Activated T-cell treated with anti-CD3 and anti-CD28 coated beads, Interleukin-2, amount 50 U/mL, for 24 hours (primary cell): Measurements from ENCODE around the gene FANCG.

Experiments used
- DNase-seq: peaks from one replicate; pipeline ENCODE4 v3.0.0-alpha.2; 2020
- H3K27ac Mint-ChIP-seq: 2 replicates; pipeline ENCODE4 v1.8.0; 2020; ENCODE audit warnings: mild to moderate bottlenecking, mixed read lengths
- H3K27me3 Mint-ChIP-seq: 2 replicates; pipeline ENCODE4 v1.8.0; 2020; ENCODE audit warnings: mixed read lengths
- H3K36me3 Mint-ChIP-seq: 2 replicates; pipeline ENCODE4 v1.8.0; 2020; ENCODE audit warnings: low read depth, mixed read lengths
- H3K4me1 Mint-ChIP-seq: 2 replicates; pipeline ENCODE4 v1.8.0; 2020; ENCODE audit warnings: low read depth, mixed read lengths
- H3K4me3 Mint-ChIP-seq: 2 replicates; pipeline ENCODE4 v1.8.0; 2020; ENCODE audit warnings: mild to moderate bottlenecking, moderate library complexity, mixed read lengths
- H3K9me3 Mint-ChIP-seq: 2 replicates; pipeline ENCODE4 v1.8.0; 2020; ENCODE audit warnings: mixed read lengths

Gene FANCG

DNA sequence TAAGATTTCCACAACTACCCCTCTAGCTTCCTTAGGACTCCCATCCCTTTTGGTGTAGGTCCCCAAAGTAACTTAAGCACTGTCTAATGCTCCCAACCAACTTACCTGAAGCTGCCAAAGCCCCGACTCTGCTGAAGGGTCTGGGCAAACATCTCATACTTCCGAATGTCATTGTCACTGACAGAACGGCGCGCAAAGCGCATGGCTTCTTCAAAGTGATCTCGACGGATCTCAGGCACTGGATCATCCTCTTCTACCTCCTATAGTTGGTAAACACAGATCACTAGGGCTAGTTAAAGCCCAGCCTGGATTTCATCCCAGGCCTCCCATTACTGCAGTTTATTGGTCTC is 22.5 kb downstream of the FANCG start:
- no peaks in the 10 kb centered on the region for H3K9me3 Mint-ChIP-seq
- H3K27me3 Mint-ChIP-seq = no peaks in the 10 kb centered on the region
- H3K27ac Mint-ChIP-seq = peak overlapping the region; percentile 51
- no peak for DNase-seq
- H3K4me1 Mint-ChIP-seq = no peaks in the 10 kb centered on the region
- no peak overlapping the region for H3K4me3 Mint-ChIP-seq
- H3K36me3 Mint-ChIP-seq = peaks cover 98% of the 10 kb centered on the region

GRCh38 chr9:35056571-35057270 is 23.0 kb downstream of the FANCG start:
- Mint-ChIP-seq H3K4me3 (no peak overlapping the region), H3K27me3 (no peaks in the 10 kb centered on the region), H3K9me3 (no peaks in the 10 kb centered on the region), H3K36me3 (peaks cover 97% of the 10 kb centered on the region), H3K27ac (peak overlapping the region; percentile 35), H3K4me1 (no peaks in the 10 kb centered on the region)
- no peak for DNase-seq

- DNase-seq = no peak
- H3K4me1 Mint-ChIP-seq = no peaks in the 10 kb centered on the region
- H3K4me3 Mint-ChIP-seq = no peak overlapping the region
- H3K36me3 Mint-ChIP-seq = peaks cover 96% of the 10 kb centered on the region
- no peaks in the 10 kb centered on the region for H3K27me3 Mint-ChIP-seq
- H3K9me3 Mint-ChIP-seq = no peaks in the 10 kb centered on the region
- no peak overlapping the region for H3K27ac Mint-ChIP-seq
Measured at GRCh38 chr9:35054871-35055644, 24.7 kb downstream of the FANCG start.

DNA sequence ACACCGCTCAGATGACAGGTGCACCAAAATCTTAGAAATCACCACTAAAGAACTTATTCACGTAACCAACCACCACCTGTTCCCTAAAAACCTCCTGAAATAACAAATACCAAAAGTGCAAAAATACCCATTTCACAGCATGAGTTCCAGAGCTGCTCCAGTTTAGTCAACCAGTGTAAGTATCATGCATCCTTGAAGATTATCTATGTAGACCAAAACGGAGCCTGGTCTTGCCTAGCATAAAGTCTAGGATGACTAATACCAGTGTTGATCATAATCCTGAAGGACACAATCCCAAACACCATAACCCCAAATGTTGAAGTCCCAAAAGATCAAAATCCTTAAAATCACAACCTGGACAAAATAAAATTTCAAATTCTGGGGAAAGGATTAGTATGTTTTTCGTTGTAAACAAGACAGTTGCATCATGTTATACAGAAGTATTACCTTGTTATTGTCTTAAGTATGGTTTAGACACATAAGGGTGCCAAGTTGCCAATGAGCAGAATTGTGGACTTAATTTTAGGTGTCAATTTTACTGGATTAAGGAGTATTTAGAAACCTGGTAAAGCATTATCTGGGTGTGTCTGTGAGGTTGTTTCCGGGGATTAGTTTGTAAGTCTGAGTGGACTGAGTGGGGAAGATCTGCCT is 25.4 kb downstream of the FANCG start:
- Mint-ChIP-seq H3K36me3 (peaks cover 96% of the 10 kb centered on the region), H3K9me3 (no peaks in the 10 kb centered on the region), H3K4me3 (no peak overlapping the region), H3K27ac (no peak overlapping the region), H3K27me3 (no peaks in the 10 kb centered on the region), H3K4me1 (no peaks in the 10 kb centered on the region)
- no peak for DNase-seq

DNA sequence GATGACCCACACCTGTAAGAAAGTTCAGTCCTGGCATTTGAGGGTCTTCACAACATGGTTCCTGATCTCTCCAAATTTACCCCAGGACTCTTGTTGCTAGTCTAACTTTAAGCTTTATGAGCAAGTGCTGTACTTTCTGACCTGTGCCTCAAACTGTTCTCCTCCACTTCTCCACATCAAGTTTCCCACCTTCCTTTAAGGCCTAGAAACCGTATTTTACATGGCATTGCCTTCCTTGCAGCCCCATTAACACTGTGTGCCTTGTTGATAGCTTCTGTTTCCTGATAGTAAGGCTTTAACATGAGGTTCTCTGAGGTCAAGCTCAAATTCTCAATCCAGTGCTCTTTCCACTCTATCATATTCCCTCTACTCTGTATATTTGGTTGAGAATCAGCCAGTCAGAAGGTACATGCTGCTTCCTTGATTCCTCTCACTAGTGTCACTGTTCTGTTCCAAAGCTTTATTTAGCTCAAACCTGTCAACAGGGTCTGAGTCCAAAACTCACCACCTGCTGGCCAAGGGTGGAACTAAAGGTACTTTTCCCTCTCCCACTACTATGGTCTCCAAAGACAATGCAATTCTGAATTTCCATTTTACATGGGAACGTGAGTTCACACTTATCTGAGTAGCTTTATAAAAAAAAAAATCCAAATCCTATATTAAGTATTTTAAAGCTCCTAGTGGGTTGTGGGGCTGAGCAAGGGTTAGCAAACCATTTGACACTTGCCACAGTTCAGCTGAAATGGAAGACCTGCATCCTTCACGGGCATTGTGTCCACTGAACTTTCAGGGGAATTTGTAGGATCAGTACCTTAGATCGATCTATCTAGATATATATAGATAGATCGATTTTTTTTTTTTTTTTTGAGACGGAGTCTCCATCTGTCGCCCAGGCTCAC is 28.4 kb downstream of the FANCG start:
- Mint-ChIP-seq H3K27me3 (no peaks in the 10 kb centered on the region), H3K4me1 (no peaks in the 10 kb centered on the region), H3K27ac (no peak overlapping the region), H3K4me3 (no peak overlapping the region), H3K9me3 (no peaks in the 10 kb centered on the region), H3K36me3 (peaks cover 85% of the 10 kb centered on the region)
- peak; percentile 47 for DNase-seq

DNA sequence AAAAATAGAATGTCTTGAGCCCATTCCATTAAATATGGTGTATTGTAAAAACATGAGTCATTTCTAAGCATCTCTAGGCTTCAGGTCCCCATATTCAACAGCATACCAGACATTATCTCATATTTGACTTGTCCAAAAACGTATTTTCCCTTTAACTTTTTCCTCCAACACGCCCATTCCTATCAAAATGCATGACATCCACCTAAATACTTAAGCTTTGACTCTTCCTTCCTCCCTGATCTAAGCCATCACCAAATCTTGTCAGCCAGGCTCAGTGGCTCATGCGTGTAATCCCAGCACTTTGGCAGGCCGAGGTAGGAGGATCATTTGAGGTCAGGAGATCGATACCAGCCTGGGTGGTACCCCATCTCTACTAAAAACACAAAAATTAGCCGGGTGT is 31.2 kb downstream of the FANCG start:
- Mint-ChIP-seq H3K36me3 (peaks cover 81% of the 10 kb centered on the region), H3K9me3 (no peaks in the 10 kb centered on the region), H3K4me1 (no peaks in the 10 kb centered on the region), H3K27me3 (no peaks in the 10 kb centered on the region), H3K4me3 (no peak overlapping the region), H3K27ac (no peak overlapping the region)
- no peak for DNase-seq

- H3K36me3 Mint-ChIP-seq = peaks cover 61% of the 10 kb centered on the region
Measured at GRCh38 chr9:35044071-35044470, 35.7 kb downstream of the FANCG start.

GRCh38 chr9:35042891-35043545 is 36.7 kb downstream of the FANCG start:
- H3K4me1 Mint-ChIP-seq = no peaks in the 10 kb centered on the region
- H3K4me3 Mint-ChIP-seq = no peak overlapping the region
- H3K9me3 Mint-ChIP-seq = no peaks in the 10 kb centered on the region
- no peaks in the 10 kb centered on the region for H3K27me3 Mint-ChIP-seq
- peak overlapping the region; percentile 50 for H3K27ac Mint-ChIP-seq
- H3K36me3 Mint-ChIP-seq = peaks cover 56% of the 10 kb centered on the region
- no peak for DNase-seq

More at GRCh38 chr9:35044071-35044470, 35.7 kb downstream of the FANCG start:
- H3K4me1 Mint-ChIP-seq = no peaks in the 10 kb centered on the region
- H3K27ac Mint-ChIP-seq = no peak overlapping the region
- H3K27me3 Mint-ChIP-seq = no peaks in the 10 kb centered on the region
- no peaks in the 10 kb centered on the region for H3K9me3 Mint-ChIP-seq
- DNase-seq = no peak
- no peak overlapping the region for H3K4me3 Mint-ChIP-seq

GRCh38 chr9:35042081-35042604 is 37.6 kb downstream of the FANCG start:
- H3K36me3 Mint-ChIP-seq = peaks cover 63% of the 10 kb centered on the region
- DNase-seq = no peak
- H3K4me3 Mint-ChIP-seq = no peak overlapping the region
- H3K27ac Mint-ChIP-seq = no peak overlapping the region
- no peaks in the 10 kb centered on the region for H3K4me1 Mint-ChIP-seq
- no peaks in the 10 kb centered on the region for H3K9me3 Mint-ChIP-seq
- H3K27me3 Mint-ChIP-seq = no peaks in the 10 kb centered on the region

- Mint-ChIP-seq H3K4me1 (peaks cover 8% of the 10 kb centered on the region), H3K4me3 (peak overlapping the region; percentile 10), H3K27me3 (no peaks in the 10 kb centered on the region), H3K9me3 (no peaks in the 10 kb centered on the region), H3K27ac (peak overlapping the region; percentile 46), H3K36me3 (peaks cover 39% of the 10 kb centered on the region)
- peak; percentile 58 for DNase-seq
Measured at GRCh38 chr9:35035851-35036701, 43.7 kb downstream of the FANCG start.

- Mint-ChIP-seq H3K27me3 (no peaks in the 10 kb centered on the region), H3K4me1 (peaks cover 10% of the 10 kb centered on the region), H3K27ac (no peak overlapping the region), H3K9me3 (no peaks in the 10 kb centered on the region), H3K36me3 (peaks cover 39% of the 10 kb centered on the region), H3K4me3 (no peak overlapping the region)
- no peak for DNase-seq
Measured at GRCh38 chr9:35033101-35033500, 46.6 kb downstream of the FANCG start.

GRCh38 chr9:35029852-35030251 is 49.9 kb downstream of the FANCG start:
- Mint-ChIP-seq H3K36me3 (peaks cover 24% of the 10 kb centered on the region), H3K27ac (no peak overlapping the region), H3K27me3 (no peaks in the 10 kb centered on the region), H3K4me3 (no peak overlapping the region), H3K4me1 (peaks cover 10% of the 10 kb centered on the region), H3K9me3 (no peaks in the 10 kb centered on the region)
- DNase-seq = no peak

- no peak for DNase-seq
- Mint-ChIP-seq H3K27me3 (no peaks in the 10 kb centered on the region), H3K27ac (no peak overlapping the region), H3K9me3 (no peaks in the 10 kb centered on the region), H3K4me3 (no peak overlapping the region), H3K4me1 (peaks cover 10% of the 10 kb centered on the region), H3K36me3 (peaks cover 28% of the 10 kb centered on the region)
Measured at GRCh38 chr9:35029241-35029640, 50.5 kb downstream of the FANCG start.
